ENCODE results near the gene CFL2. TPM values are rescaled to one million over a fixed set of nuclear protein-coding genes. Genes with fewer than 3 reads are reported as not detected.
A peak's percentile ranks its signal among the peaks of the same experiment; 100 is the strongest.

Gene CFL2
- total and polyA plus RNA-seq, 2 of the 13 experiments (the other 11 are each of a cell fraction or from before 2014, with no cell fraction given), result 114 to 158 TPM

DNA sequence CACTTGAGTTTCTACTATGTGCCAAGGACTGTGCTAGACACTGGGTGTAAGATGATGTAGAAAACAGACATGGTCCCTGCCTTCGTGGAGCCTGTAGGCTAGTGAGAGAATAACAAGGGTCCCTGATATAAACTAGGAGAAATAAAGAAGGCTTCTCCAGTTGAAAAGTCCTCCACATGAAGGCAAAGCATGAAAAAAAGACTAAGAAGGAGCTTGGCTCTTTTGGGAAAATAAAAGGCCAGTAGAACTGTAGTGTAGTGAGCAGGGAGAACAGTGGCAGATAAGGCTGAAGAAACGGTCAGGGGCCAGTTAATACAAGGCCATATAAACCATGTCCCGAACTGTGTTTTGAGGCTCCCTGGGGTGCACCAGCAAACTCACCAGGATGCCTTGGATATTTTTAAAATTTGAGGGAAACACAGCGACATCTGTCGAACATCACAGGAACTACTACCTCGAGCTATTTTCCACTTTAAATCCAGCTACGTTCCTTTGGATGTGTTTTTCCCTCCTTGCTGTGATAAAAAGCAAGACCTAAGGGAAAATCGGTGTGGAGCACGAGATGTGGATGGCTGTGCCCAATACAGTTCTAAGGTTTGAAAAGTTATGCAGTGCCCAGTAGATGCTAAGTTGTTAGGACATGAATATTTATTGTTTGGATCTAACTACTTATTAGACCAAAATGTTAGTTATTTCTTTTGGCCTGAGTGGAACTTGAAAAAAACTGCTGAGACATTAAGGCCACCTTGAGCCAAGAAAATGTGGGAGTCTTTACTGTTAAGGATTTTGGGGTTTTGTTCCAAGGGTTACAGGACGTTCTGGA lies 8.5 kb upstream of the CFL2 start:
- H3K4me3 ChIP-seq (replicated peaks in 1 of 3; ENCODE audit: insufficient read depth in 1 of 3, low read depth in 2 of 3, low read length in 3 of 3), result no peak overlapping the region
- no peak for TF ChIP-seq CHD4 (IDR thresholded peaks at IDR 0.05; ENCODE audit: borderline replicate concordance, low read length)
- no peak for TF ChIP-seq GPN1 (CRISPR knock-in tag; IDR thresholded peaks at IDR 0.05; ENCODE audit: borderline replicate concordance)
- TF ChIP-seq TRIM24 (CRISPR knock-in tag; IDR thresholded peaks at IDR 0.05), result peak; percentile 58; the same call in 1 of the 2 replicates
- TF ChIP-seq ZNF577 (CRISPR knock-in tag; IDR thresholded peaks at IDR 0.05; ENCODE audit: borderline replicate concordance, low read depth), result no peak
- peak; percentile 52; the same call in 1 of the 2 replicates for TF ChIP-seq MEF2D (CRISPR knock-in tag; IDR thresholded peaks at IDR 0.05)
- TF ChIP-seq ISX (CRISPR knock-in tag; conservative IDR thresholded peaks at IDR 0.05), result no peak
- TF ChIP-seq MEIS2 (CRISPR knock-in tag; IDR thresholded peaks at IDR 0.05), result no peak
- no peak for TF ChIP-seq SETDB1 (CRISPR knock-in tag; IDR thresholded peaks at IDR 0.05; ENCODE audit: borderline replicate concordance)
- TF ChIP-seq, protein P1, sequence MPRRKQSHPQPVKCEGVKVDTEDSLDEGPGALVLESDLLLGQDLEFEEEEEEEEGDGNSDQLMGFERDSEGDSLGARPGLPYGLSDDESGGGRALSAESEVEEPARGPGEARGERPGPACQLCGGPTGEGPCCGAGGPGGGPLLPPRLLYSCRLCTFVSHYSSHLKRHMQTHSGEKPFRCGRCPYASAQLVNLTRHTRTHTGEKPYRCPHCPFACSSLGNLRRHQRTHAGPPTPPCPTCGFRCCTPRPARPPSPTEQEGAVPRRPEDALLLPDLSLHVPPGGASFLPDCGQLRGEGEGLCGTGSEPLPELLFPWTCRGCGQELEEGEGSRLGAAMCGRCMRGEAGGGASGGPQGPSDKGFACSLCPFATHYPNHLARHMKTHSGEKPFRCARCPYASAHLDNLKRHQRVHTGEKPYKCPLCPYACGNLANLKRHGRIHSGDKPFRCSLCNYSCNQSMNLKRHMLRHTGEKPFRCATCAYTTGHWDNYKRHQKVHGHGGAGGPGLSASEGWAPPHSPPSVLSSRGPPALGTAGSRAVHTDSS (CRISPR knock-in tag; conservative IDR thresholded peaks at IDR 0.05), result no peak
- TF ChIP-seq, protein P2, sequence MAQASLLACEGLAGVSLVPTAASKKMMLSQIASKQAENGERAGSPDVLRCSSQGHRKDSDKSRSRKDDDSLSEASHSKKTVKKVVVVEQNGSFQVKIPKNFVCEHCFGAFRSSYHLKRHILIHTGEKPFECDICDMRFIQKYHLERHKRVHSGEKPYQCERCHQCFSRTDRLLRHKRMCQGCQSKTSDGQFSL (CRISPR knock-in tag; IDR thresholded peaks at IDR 0.05), result no peak
- TF ChIP-seq JUNB (CRISPR knock-in tag; IDR thresholded peaks at IDR 0.05; ENCODE audit: borderline replicate concordance), result no peak
- TF ChIP-seq TCF12 (IDR thresholded peaks at IDR 0.05), result no peak
- TF ChIP-seq TCF12 (CRISPR knock-in tag; IDR thresholded peaks at IDR 0.05), result no peak
- no peak; the same call in 1 of the 2 replicates for TF ChIP-seq ESRRA (CRISPR knock-in tag; IDR thresholded peaks at IDR 0.05; ENCODE audit: low read depth)
- no peak for TF ChIP-seq ZNF7 (CRISPR knock-in tag; IDR thresholded peaks at IDR 0.05)
- TF ChIP-seq, protein P3, sequence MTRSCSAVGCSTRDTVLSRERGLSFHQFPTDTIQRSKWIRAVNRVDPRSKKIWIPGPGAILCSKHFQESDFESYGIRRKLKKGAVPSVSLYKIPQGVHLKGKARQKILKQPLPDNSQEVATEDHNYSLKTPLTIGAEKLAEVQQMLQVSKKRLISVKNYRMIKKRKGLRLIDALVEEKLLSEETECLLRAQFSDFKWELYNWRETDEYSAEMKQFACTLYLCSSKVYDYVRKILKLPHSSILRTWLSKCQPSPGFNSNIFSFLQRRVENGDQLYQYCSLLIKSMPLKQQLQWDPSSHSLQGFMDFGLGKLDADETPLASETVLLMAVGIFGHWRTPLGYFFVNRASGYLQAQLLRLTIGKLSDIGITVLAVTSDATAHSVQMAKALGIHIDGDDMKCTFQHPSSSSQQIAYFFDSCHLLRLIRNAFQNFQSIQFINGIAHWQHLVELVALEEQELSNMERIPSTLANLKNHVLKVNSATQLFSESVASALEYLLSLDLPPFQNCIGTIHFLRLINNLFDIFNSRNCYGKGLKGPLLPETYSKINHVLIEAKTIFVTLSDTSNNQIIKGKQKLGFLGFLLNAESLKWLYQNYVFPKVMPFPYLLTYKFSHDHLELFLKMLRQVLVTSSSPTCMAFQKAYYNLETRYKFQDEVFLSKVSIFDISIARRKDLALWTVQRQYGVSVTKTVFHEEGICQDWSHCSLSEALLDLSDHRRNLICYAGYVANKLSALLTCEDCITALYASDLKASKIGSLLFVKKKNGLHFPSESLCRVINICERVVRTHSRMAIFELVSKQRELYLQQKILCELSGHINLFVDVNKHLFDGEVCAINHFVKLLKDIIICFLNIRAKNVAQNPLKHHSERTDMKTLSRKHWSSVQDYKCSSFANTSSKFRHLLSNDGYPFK (CRISPR knock-in tag; IDR thresholded peaks at IDR 0.05; ENCODE audit: borderline replicate concordance), result no peak
- 0 out of 2 replicates have a peak, but pooled peaks have one; percentile 33 for TF ChIP-seq MEIS1 (CRISPR knock-in tag; IDR thresholded peaks at IDR 0.05; ENCODE audit: borderline replicate concordance)

More for the DNA sequence above, 8.5 kb upstream of the CFL2 start:
- Histone ChIP-seq H3K36me3 (replicated peaks in 1 of 2; ENCODE audit: control insufficient read depth in 1 of 2, insufficient read depth in 2 of 2, low read length in 2 of 2) (no peaks in the 10 kb centered on the region), H3K27ac (ENCODE audit: extremely low read length, insufficient read depth, low read length) (no peak overlapping the region), H3K4me2 (ENCODE audit: low read depth, low read length) (peak overlapping the region; percentile 29), H3K27me3 (ENCODE audit: control insufficient read depth in 1 of 2, insufficient read depth in 2 of 2, low read length in 2 of 2) (no peaks in the 10 kb centered on the region; a peak in 1 of 5 replicates), H3K4me1 (ENCODE audit: insufficient read depth, low read length) (peaks cover 10% of the 10 kb centered on the region), H2AFZ (ENCODE audit: low read length) (peak overlapping the region; percentile 6), H3K9ac (ENCODE audit: insufficient read depth, low read depth, low read length) (no peak overlapping the region), H3K9me3 (ENCODE audit: low read length) (no peaks in the 10 kb centered on the region), H3K79me2 (ENCODE audit: insufficient read depth, low read length) (no peaks in the 10 kb centered on the region), H4K20me1 (ENCODE audit: insufficient read depth, low read length) (no peaks in the 10 kb centered on the region)
- ChIA-PET CTCF (ENCODE audit: low intra/inter-chr PET ratio, low total read pairs) (interaction anchor here (0.7 to 9.7 kb wide), 6 partner anchors 10 to 50 kb away, joined by 3 to 203 read pairs (median 4); no protein-coding TSS in a partner anchor), POLR2A (interaction anchor here (0.5 to 1.6 kb wide), 11 partner anchors 9 to 323 kb away, joined by 3 to 19 read pairs (median 4); partner anchors contain the start of genes CFL2 and FAM177A1)
- WGBS (ENCODE audit: low lambda C conversion rate), result 3% methylated on average over 10 of the region's 10 CpGs
- peak; percentile 77 for ATAC-seq
- no TSS peak for BruUV-seq (replicated peaks)
- DNase-seq (ENCODE audit: low spot score), result peak; percentile 71
- FAIRE-seq, result peak; percentile 86
- in situ Hi-C loops (cut with HindIII; ENCODE audit: extremely low pct_ligation_motif_present, low pct_unique_long_range_greater_than_20kb) (loop anchor here (5.0 kb wide), 1 partner anchor 51 kb away; no protein-coding TSS in a partner anchor), intact Hi-C loops (cut with micrococcal nuclease; ENCODE audit: unreplicated experiment) (loop anchor here (1.0 kb wide), 1 partner anchor 51 kb away; no protein-coding TSS in a partner anchor)

Measured in HepG2 (cell line).